Breast epithelium (tissue), 3 donors: ENCODE measurements around the gene PLEKHM3.

ENCODE experiments used
- CTCF ChIP-seq, 3 donors: fragments of 450-650 bp; IDR thresholded peaks; one replicate each; pipeline ENCODE4 v1.5.1; 2016 to 2017; ENCODE audit warnings: antibody characterized with exemption in 3 of 3, mild to moderate bottlenecking in 3 of 3, moderate library complexity in 3 of 3
- POLR2A ChIP-seq: fragments of 450-650 bp; IDR thresholded peaks from one replicate; pipeline ENCODE4 v1.6.1; 2016; ENCODE audit warnings: antibody characterized with exemption, mild to moderate bottlenecking, moderate library complexity
- POLR2AphosphoS5 ChIP-seq, 3 donors: sonication (generic); formaldehyde crosslinking; IDR thresholded peaks; one replicate each; pipeline ENCODE4 v1.6.1; 2017; ENCODE audit warnings: antibody characterized with exemption in 3 of 3

- TF ChIP-seq CTCF (IDR thresholded peaks at IDR 0.05) (no peak), POLR2A (no peak), POLR2AphosphoS5 (IDR thresholded peaks at IDR 0.05) (no peak)
These were observed 241.8 kb downstream of the PLEKHM3 start for GRCh38 chr2:207783514-207783913.
